ENCODE data around the gene PCSK5. TPM values are rescaled to one million over a fixed set of nuclear protein-coding genes. Genes with fewer than 3 reads are reported as not detected.

PCSK5 gene
- total and polyA plus RNA-seq, 4 donors: 0.58 to 3.6 (median 0.82) TPM

DNA sequence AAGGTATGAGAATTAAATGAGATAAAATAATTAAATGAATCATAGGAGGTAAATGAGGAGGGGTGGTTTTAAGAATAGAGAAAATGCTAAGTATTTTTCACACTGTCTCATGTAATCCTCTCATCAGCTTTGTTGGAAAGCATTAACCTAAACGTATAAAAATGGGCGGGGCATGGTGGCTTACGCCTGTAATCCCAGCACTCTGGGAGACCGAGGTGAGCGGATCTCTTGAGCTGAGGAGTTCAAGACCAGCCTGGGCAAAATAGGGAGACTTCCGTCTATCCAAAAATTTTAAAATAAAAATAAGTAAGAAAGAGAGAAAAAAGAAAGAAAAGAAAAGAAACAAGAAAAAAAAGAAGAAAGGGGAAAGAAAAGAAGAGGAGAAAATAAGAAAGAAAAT, 505.7 kb downstream of the PCSK5 start (continued):
- TF ChIP-seq, protein P1, sequence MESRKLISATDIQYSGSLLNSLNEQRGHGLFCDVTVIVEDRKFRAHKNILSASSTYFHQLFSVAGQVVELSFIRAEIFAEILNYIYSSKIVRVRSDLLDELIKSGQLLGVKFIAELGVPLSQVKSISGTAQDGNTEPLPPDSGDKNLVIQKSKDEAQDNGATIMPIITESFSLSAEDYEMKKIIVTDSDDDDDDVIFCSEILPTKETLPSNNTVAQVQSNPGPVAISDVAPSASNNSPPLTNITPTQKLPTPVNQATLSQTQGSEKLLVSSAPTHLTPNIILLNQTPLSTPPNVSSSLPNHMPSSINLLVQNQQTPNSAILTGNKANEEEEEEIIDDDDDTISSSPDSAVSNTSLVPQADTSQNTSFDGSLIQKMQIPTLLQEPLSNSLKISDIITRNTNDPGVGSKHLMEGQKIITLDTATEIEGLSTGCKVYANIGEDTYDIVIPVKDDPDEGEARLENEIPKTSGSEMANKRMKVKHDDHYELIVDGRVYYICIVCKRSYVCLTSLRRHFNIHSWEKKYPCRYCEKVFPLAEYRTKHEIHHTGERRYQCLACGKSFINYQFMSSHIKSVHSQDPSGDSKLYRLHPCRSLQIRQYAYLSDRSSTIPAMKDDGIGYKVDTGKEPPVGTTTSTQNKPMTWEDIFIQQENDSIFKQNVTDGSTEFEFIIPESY (IDR thresholded peaks at IDR 0.05): no peak

DNA sequence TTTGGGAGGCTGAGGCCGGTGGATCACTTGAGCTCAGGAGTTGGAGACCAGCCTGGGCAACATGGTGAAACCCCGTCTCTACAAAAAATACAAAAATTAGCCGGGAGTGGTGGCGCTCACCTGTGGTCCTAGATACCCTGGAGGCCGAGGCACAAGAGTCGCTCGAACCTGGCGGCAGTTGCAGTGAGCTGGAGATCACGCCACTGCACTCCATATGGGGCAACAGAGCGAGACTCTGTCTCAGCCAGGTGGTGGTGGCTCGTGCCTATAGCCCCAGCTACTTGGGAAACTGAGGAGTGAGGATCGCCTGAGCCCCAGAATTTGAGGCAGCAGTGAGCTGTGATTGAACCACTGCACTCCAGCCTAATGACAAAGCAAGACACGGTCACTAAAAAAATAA, 506.1 kb downstream of the PCSK5 start:
- no peaks in the 10 kb centered on the region for H3K36me3 ChIP-seq (ENCODE audit: control insufficient read depth in 4 of 4, insufficient read depth in 3 of 4, low read depth in 1 of 4, low read length in 3 of 4)
- H3K27me3 ChIP-seq (ENCODE audit: control insufficient read depth in 4 of 4, insufficient read depth in 4 of 4, low read length in 3 of 4): no peaks in the 10 kb centered on the region
- no peak for DNase-seq (ENCODE audit: low spot score)
- 97% methylated on average over 13 of the region's 13 CpGs for WGBS
- H3K4me1 ChIP-seq (ENCODE audit: control insufficient read depth in 4 of 4, insufficient read depth in 4 of 4, low read length in 3 of 4): peaks cover 2 to 13% (median 6%) of the 10 kb centered on the region in 4 donors
- no peak overlapping the region for H3K9ac ChIP-seq (ENCODE audit: low read depth in 1 of 2, low read length in 2 of 2)
- TF ChIP-seq, protein P2, sequence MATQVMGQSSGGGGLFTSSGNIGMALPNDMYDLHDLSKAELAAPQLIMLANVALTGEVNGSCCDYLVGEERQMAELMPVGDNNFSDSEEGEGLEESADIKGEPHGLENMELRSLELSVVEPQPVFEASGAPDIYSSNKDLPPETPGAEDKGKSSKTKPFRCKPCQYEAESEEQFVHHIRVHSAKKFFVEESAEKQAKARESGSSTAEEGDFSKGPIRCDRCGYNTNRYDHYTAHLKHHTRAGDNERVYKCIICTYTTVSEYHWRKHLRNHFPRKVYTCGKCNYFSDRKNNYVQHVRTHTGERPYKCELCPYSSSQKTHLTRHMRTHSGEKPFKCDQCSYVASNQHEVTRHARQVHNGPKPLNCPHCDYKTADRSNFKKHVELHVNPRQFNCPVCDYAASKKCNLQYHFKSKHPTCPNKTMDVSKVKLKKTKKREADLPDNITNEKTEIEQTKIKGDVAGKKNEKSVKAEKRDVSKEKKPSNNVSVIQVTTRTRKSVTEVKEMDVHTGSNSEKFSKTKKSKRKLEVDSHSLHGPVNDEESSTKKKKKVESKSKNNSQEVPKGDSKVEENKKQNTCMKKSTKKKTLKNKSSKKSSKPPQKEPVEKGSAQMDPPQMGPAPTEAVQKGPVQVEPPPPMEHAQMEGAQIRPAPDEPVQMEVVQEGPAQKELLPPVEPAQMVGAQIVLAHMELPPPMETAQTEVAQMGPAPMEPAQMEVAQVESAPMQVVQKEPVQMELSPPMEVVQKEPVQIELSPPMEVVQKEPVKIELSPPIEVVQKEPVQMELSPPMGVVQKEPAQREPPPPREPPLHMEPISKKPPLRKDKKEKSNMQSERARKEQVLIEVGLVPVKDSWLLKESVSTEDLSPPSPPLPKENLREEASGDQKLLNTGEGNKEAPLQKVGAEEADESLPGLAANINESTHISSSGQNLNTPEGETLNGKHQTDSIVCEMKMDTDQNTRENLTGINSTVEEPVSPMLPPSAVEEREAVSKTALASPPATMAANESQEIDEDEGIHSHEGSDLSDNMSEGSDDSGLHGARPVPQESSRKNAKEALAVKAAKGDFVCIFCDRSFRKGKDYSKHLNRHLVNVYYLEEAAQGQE (IDR thresholded peaks at IDR 0.05): no peak
- TF ChIP-seq JUND (IDR thresholded peaks at IDR 0.05) (no peak), FOXA2 (IDR thresholded peaks at IDR 0.05) (no peak), SP1 (IDR thresholded peaks at IDR 0.05) (no peak), NR2F2 (IDR thresholded peaks at IDR 0.05) (no peak), HNF4A (conservative IDR thresholded peaks at IDR 0.05) (no peak), EGR1 (IDR thresholded peaks at IDR 0.05; ENCODE audit: low read depth in 2 of 2) (no peak), HNF4G (IDR thresholded peaks at IDR 0.05) (no peak), FOXA1 (IDR thresholded peaks at IDR 0.05) (no peak)
- TF ChIP-seq, protein P3, sequence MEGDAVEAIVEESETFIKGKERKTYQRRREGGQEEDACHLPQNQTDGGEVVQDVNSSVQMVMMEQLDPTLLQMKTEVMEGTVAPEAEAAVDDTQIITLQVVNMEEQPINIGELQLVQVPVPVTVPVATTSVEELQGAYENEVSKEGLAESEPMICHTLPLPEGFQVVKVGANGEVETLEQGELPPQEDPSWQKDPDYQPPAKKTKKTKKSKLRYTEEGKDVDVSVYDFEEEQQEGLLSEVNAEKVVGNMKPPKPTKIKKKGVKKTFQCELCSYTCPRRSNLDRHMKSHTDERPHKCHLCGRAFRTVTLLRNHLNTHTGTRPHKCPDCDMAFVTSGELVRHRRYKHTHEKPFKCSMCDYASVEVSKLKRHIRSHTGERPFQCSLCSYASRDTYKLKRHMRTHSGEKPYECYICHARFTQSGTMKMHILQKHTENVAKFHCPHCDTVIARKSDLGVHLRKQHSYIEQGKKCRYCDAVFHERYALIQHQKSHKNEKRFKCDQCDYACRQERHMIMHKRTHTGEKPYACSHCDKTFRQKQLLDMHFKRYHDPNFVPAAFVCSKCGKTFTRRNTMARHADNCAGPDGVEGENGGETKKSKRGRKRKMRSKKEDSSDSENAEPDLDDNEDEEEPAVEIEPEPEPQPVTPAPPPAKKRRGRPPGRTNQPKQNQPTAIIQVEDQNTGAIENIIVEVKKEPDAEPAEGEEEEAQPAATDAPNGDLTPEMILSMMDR (IDR thresholded peaks at IDR 0.05; ENCODE audit: low read depth, low read length, missing input control): no peak
- no peak overlapping the region for H3K27ac ChIP-seq (ENCODE audit: low read depth in 1 of 2, low read length in 2 of 2)
- no peak overlapping the region for H3K4me3 ChIP-seq (ENCODE audit: low read depth in 1 of 3, low read length in 3 of 3)
- no peaks in the 10 kb centered on the region for H3K9me3 ChIP-seq (ENCODE audit: control insufficient read depth in 4 of 4, low read length in 3 of 4)

DNA sequence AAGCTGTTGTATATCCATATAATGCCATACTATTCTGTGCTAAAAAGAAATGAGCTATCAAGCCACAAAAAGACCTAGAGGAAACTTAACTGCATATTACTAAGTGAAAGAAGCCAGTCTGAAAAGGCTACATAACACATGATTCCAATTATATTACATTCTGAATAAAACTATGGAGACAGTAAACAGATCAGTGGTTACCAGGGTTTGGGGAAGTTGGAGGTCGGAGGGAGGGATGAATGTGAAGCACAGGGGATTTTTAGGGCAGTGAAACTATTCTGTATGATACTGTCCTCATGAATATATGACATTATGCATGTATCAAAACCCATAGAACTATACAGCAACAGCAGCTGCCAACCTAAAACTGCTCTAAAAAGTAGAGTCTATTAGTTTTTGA, 509.4 kb downstream of the PCSK5 start:
- no peak for DNase-seq (ENCODE audit: low spot score)
- H3K4me3 ChIP-seq (ENCODE audit: low read depth in 1 of 3, low read length in 3 of 3): no peak overlapping the region
- no peaks in the 10 kb centered on the region for H3K36me3 ChIP-seq (ENCODE audit: control insufficient read depth in 4 of 4, insufficient read depth in 3 of 4, low read depth in 1 of 4, low read length in 3 of 4)
- no peaks in the 10 kb centered on the region for H3K9me3 ChIP-seq (ENCODE audit: control insufficient read depth in 4 of 4, low read length in 3 of 4)
- no peak overlapping the region for H3K9ac ChIP-seq (ENCODE audit: low read depth in 1 of 2, low read length in 2 of 2)
- no peak for TF ChIP-seq RXRA (IDR thresholded peaks at IDR 0.05)
- TF ChIP-seq, protein P1 (IDR thresholded peaks at IDR 0.05): no peak
- 75% methylated on average over 1 of the region's 1 CpG for WGBS
- H3K27ac ChIP-seq (ENCODE audit: low read depth in 1 of 2, low read length in 2 of 2): no peak overlapping the region
- peaks cover 3 to 38% (median 18%) of the 10 kb centered on the region in 4 donors for H3K4me1 ChIP-seq (ENCODE audit: control insufficient read depth in 4 of 4, insufficient read depth in 4 of 4, low read length in 3 of 4)
- H3K27me3 ChIP-seq (ENCODE audit: control insufficient read depth in 4 of 4, insufficient read depth in 4 of 4, low read length in 3 of 4): no peaks in the 10 kb centered on the region
